Astrocyte of the cerebellum (primary cell): ENCODE measurements around the gene NHERF2.

Source experiments
- DNase-seq: peaks from one replicate; pipeline ENCODE4 v3.0.0-alpha.2; 2011; ENCODE audit warnings: low read depth
- H3K4me3 ChIP-seq: 2 replicates; pipeline ENCODE4 v1.5.1; 2011; ENCODE audit warnings: mild to moderate bottlenecking, low read depth, low read length, moderate library complexity
- CTCF ChIP-seq: IDR thresholded peaks from 2 replicates; pipeline ENCODE4 v1.5.1; 2012; ENCODE audit warnings: low read length, low read depth, moderate library complexity, mild to moderate bottlenecking; ENCODE audit errors: missing control alignments
- in situ Hi-C: cut with HindIII; loops from 2 replicates; pipeline ENCODE4 v1.10.0; 2017; ENCODE audit warnings: low sequenced_read_pairs

Gene NHERF2

GRCh38 chr16:1985466-1986150 lies 41.1 kb upstream of the NHERF2 start:
- in situ Hi-C loops: no loop called here
- no peak for TF ChIP-seq CTCF
- no peak for DNase-seq
- no peak overlapping the region for H3K4me3 ChIP-seq

GRCh38 chr16:1987198-1987597 lies 39.5 kb upstream of the NHERF2 start:
- no peak for DNase-seq
- in situ Hi-C loops: no loop called here
- H3K4me3 ChIP-seq: no peak overlapping the region
- no peak for TF ChIP-seq CTCF

GRCh38 chr16:1989209-1990100 lies 37.2 kb upstream of the NHERF2 start, which contains the start of gene SYNGR3:
SYNGR3 (plus strand) TSS chr16:1989970; CDS start chr16:1990103, 133 bp downstream.
- in situ Hi-C loops: no loop called here
- no peak for DNase-seq
- no peak for TF ChIP-seq CTCF
- H3K4me3 ChIP-seq: peak within 1 kb of the TSS; percentile 21

GRCh38 chr16:1990101-1990350 lies 36.7 kb upstream of the NHERF2 start:
- no peak for TF ChIP-seq CTCF
- no peak for DNase-seq
- H3K4me3 ChIP-seq: peak overlapping the region; percentile 21
- in situ Hi-C loops: no loop called here

- no peak for DNase-seq
- H3K4me3 ChIP-seq: peak overlapping the region; percentile 21
- in situ Hi-C loops: no loop called here
- TF ChIP-seq CTCF: no peak
Measured at GRCh38 chr16:1990351-1991134, 36.2 kb upstream of the NHERF2 start.

GRCh38 chr16:1991135-1991551 lies 35.6 kb upstream of the NHERF2 start:
- DNase-seq: no peak
- no peak overlapping the region for H3K4me3 ChIP-seq
- in situ Hi-C loops: no loop called here
- TF ChIP-seq CTCF: no peak
